ENCODE data around the gene ATIC.
A peak's percentile ranks its signal among the peaks of the same experiment; 100 is the strongest.

ATIC gene

DNA sequence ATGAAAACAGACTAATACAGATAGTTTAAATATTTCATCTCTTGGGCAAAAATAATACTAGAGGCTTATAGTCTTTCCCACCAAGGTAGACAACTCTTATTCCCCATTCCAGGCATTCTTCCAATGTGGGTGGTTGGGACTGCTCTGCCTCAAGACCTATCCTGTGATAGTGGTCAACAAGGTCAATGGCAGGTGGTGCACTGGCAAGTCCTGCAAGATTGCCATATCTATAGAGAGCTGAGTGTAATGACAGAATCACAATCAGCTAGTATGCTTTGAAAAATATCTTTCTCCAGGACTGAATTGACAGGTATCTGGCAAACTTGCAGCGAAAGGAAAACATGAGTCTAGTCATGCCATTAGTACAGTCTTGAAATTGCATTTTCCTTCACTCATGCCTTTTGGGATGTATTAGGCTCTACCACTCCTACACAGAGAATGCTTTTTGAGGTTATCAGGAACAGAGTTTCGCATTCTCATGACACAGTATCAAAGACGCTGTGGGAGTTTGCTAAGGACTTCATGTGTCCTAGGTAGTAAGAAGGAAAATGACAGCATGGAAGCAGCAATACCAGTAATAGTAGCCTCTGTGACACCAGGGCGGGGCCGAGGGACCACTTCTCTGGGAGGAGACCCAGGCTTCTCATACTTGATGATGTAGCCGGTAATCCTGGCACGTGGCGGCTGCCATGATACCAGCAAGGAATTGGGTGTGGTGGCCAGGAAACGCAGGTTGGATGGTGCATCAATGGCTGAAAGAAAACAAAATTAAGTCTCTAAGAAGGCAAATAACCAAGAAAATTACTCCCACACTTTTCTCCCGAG, 63.0 kb downstream of the ATIC start:
- Mint-ChIP-seq H3K4me3 (no peak overlapping the region), H3K27ac (peak overlapping the region in 1 of 2 donors; percentile 44), H3K4me1 (no peaks in the 10 kb centered on the region), H3K27me3 (no peaks in the 10 kb centered on the region), H3K9me3 (peaks cover 0 to 9% of the 10 kb centered on the region in 2 donors)
- DNase-seq: no peak
- ATAC-seq: no peak

- ATAC-seq: no peak
- H3K4me3 Mint-ChIP-seq: no peak overlapping the region
- H3K27me3 Mint-ChIP-seq: no peaks in the 10 kb centered on the region
- H3K9me3 Mint-ChIP-seq: peaks cover 0 to 9% of the 10 kb centered on the region in 2 donors
- no peaks in the 10 kb centered on the region for H3K4me1 Mint-ChIP-seq
- DNase-seq: no peak
- H3K27ac Mint-ChIP-seq: no peak overlapping the region
These were observed 63.6 kb downstream of the ATIC start for GRCh38 chr2:215375467-215375830.

GRCh38 chr2:215376103-215376780, 64.4 kb downstream of the ATIC start:
- Mint-ChIP-seq H3K4me1 (no peaks in the 10 kb centered on the region), H3K27me3 (no peaks in the 10 kb centered on the region), H3K27ac (no peak overlapping the region), H3K4me3 (no peak overlapping the region), H3K9me3 (peaks cover 0 to 9% of the 10 kb centered on the region in 2 donors)
- DNase-seq (no peak), ATAC-seq (no peak)

DNA sequence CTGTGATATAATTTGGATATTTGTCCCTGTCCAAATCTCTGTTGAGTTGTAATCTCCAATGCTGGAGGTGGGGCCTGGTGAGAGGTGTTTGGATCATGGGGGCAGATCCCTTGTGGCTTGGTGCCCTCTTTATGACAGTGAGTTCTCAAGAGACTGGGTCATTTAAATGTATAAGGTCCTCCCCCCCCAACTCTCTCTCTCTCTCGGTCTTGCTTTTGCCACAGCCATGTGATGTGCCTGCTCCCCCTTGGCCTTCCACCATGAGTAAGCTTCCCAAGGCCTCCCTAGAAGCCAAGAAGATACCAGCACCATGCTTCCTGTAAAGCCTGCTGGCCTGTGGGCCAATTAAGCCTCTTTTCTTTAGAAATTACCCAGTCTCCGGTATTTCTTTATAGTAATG, 65.4 kb downstream of the ATIC start:
- no peaks in the 10 kb centered on the region for H3K4me1 Mint-ChIP-seq
- DNase-seq (no peak), ATAC-seq (no peak)
- peaks cover 0 to 9% of the 10 kb centered on the region in 2 donors for H3K9me3 Mint-ChIP-seq
- H3K4me3 Mint-ChIP-seq: no peak overlapping the region
- no peak overlapping the region for H3K27ac Mint-ChIP-seq
- no peaks in the 10 kb centered on the region for H3K27me3 Mint-ChIP-seq

DNA sequence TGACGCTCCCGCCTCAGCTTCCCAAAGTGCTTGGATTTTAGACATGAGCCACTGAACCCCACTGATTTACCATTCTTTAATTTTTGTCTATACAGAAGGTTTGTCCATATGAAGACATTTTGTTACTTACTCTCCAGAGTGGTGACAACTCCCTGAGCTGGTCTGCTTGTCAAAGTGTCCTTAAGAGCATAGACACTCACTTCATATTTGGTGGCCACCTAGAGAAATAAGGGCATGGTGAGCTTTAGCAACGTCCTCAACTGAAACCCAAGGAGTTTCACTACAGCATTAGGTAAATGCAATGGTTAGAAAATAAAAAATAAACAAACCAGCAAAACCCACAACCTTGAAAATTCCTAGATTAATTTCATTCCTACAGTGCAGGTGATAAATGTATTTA, 66.2 kb downstream of the ATIC start:
- H3K9me3 Mint-ChIP-seq: peaks cover 0 to 9% of the 10 kb centered on the region in 2 donors
- no peaks in the 10 kb centered on the region for H3K27me3 Mint-ChIP-seq
- no peak overlapping the region for H3K4me3 Mint-ChIP-seq
- no peaks in the 10 kb centered on the region for H3K4me1 Mint-ChIP-seq
- DNase-seq: no peak
- H3K27ac Mint-ChIP-seq: no peak overlapping the region
- no peak for ATAC-seq

DNA sequence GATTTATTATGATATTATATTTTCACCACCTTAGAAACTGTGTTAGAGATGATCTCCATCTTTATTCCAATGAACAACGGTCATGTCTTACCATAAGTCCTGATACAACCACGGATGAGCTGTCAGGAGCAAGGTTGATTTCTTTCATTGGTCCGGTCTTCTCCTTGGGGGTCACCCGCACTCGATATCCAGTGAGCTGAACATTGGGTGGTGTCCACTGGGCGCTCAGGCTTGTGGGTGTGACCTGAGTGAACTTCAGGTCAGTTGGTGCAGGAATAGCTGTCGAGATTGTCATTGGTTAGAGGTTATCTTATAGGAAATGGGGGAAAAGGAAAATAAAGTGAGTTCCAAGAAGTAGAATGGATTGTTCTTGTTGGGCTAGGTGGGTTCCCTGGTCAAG, 67.2 kb downstream of the ATIC start:
- DNase-seq: no peak
- Mint-ChIP-seq H3K9me3 (peaks cover 0 to 9% of the 10 kb centered on the region in 2 donors), H3K27me3 (no peaks in the 10 kb centered on the region), H3K4me3 (no peak overlapping the region), H3K4me1 (no peaks in the 10 kb centered on the region), H3K27ac (no peak overlapping the region)
- no peak for ATAC-seq

DNA sequence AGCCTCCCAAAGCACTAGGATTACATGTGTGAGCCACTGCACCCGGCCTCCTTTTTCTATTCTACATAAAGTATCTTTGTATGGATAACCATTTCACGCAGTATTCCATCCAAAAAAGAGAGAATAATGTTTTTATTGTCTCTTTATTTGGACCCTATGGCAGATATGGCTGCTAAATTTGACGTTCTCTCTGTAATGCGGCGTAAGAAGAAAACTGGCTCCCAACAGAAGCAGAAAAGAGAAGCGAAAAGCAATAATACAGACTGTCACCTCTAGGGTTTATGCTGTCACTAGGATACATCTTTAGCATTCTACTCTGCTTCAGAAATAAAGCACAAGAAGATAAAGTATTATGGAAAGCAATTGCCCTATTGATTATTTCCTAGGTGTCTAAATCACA, 68.1 kb downstream of the ATIC start:
- no peak overlapping the region for H3K27ac Mint-ChIP-seq
- H3K27me3 Mint-ChIP-seq: no peaks in the 10 kb centered on the region
- no peaks in the 10 kb centered on the region for H3K9me3 Mint-ChIP-seq
- H3K4me3 Mint-ChIP-seq: no peak overlapping the region
- ATAC-seq (no peak), DNase-seq (no peak)
- no peaks in the 10 kb centered on the region for H3K4me1 Mint-ChIP-seq

DNA sequence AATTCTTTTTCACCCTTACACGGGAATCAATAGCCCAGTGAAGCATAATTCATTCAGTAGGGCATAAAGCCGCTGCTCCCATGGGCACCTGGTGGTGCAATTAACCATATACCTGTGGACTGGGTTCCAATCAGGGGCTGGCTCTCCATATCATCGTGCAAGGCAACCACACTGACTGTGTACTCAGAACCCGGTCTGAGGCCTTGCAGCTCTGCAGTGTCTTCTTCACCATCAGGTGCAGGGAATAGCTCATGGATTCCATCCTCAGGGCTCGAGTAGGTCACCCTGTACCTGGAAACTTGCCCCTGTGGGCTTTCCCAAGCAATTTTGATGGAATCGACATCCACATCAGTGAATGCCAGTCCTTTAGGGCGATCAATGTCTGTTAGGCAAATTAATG, 68.8 kb downstream of the ATIC start:
- DNase-seq (no peak), ATAC-seq (no peak)
- Mint-ChIP-seq H3K27me3 (no peaks in the 10 kb centered on the region), H3K27ac (no peak overlapping the region), H3K4me3 (no peak overlapping the region), H3K4me1 (no peaks in the 10 kb centered on the region), H3K9me3 (no peaks in the 10 kb centered on the region)

DNA sequence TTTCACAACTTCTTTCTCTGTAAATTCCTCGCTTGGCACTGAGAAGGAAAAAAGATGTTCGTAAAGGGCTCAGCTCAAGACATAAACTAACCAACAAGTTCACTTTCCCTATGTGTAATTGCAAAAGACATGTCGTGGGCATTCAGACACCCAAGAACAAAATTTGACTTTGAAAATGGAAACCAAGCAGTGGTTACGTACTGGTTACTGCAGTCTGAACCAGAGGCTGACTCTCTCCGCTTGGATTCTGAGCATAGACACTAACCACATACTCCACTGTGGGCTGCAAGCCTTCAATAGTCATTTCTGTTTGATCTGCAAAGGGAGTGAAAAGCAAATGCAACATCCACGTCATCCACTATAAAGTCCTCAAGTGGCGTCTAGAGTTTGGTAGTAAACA, 70.2 kb downstream of the ATIC start:
- no peak for ATAC-seq
- no peaks in the 10 kb centered on the region for H3K27me3 Mint-ChIP-seq
- DNase-seq: no peak
- H3K27ac Mint-ChIP-seq: no peak overlapping the region
- no peak overlapping the region for H3K4me3 Mint-ChIP-seq
- H3K4me1 Mint-ChIP-seq: no peaks in the 10 kb centered on the region
- no peaks in the 10 kb centered on the region for H3K9me3 Mint-ChIP-seq

GRCh38 chr2:215382480-215382879, 70.6 kb downstream of the ATIC start:
- H3K4me3 Mint-ChIP-seq: no peak overlapping the region
- ATAC-seq (no peak), DNase-seq (no peak)
- no peak overlapping the region for H3K27ac Mint-ChIP-seq
- no peaks in the 10 kb centered on the region for H3K27me3 Mint-ChIP-seq
- no peaks in the 10 kb centered on the region for H3K4me1 Mint-ChIP-seq
- H3K9me3 Mint-ChIP-seq: no peaks in the 10 kb centered on the region

DNA sequence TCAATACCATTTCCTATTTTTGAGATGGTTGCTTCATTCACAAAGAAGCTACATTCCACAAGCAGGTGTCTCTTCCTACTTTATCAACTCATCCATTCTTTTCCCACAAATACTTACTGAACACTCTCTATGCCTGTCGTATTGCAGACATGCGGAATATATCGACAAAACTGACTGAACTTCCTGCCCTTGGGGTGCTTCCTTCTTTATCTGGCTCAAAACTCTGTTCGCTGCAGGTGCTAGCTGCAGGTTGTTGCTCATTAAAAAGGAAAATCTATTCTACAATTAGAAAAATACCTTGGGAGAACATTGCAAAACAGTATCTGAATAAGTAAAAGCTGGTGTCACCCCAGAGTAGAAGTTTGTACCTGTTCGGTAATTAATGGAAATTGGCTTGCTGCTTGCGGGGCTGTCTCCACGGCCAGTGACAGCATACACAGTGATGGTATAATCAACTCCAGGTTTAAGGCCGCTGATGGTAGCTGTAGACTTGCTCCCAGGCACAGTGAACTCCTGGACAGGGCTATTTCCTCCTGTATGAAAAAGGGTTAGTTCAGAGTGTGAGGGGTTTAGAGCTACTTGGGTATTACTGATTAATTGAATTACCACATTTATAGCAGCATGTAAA, 71.9 kb downstream of the ATIC start:
- H3K27ac Mint-ChIP-seq: no peak overlapping the region
- H3K4me3 Mint-ChIP-seq: no peak overlapping the region
- H3K27me3 Mint-ChIP-seq: no peaks in the 10 kb centered on the region
- no peak for DNase-seq
- H3K9me3 Mint-ChIP-seq: no peaks in the 10 kb centered on the region
- ATAC-seq: no peak
- H3K4me1 Mint-ChIP-seq: no peaks in the 10 kb centered on the region

DNA sequence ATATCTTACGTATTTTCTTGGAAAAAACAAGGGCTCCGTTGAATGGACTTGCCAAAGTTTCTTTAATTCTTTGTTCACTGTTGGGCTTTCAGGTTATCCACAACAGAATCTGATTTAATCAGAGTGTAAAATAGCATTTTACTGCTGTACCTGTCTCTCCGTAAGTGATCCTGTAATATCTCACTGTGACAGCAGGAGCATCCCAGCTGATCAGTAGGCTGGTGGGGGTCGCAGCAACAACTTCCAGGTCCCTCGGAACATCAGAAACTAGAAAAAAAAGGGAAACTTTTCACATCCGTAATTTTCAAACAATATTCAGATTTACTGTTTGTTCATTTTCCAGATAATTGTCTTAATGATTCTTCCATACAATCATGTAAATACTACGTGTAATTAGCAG, 72.9 kb downstream of the ATIC start:
- DNase-seq (no peak), ATAC-seq (no peak)
- no peak overlapping the region for H3K4me3 Mint-ChIP-seq
- H3K9me3 Mint-ChIP-seq: no peaks in the 10 kb centered on the region
- no peaks in the 10 kb centered on the region for H3K4me1 Mint-ChIP-seq
- H3K27me3 Mint-ChIP-seq: no peaks in the 10 kb centered on the region
- H3K27ac Mint-ChIP-seq: no peak overlapping the region

GRCh38 chr2:215386566-215386965, 74.7 kb downstream of the ATIC start:
- Mint-ChIP-seq H3K27me3 (no peaks in the 10 kb centered on the region), H3K4me3 (no peak overlapping the region), H3K9me3 (no peaks in the 10 kb centered on the region), H3K4me1 (no peaks in the 10 kb centered on the region), H3K27ac (no peak overlapping the region)
- no peak for ATAC-seq
- DNase-seq: no peak

DNA sequence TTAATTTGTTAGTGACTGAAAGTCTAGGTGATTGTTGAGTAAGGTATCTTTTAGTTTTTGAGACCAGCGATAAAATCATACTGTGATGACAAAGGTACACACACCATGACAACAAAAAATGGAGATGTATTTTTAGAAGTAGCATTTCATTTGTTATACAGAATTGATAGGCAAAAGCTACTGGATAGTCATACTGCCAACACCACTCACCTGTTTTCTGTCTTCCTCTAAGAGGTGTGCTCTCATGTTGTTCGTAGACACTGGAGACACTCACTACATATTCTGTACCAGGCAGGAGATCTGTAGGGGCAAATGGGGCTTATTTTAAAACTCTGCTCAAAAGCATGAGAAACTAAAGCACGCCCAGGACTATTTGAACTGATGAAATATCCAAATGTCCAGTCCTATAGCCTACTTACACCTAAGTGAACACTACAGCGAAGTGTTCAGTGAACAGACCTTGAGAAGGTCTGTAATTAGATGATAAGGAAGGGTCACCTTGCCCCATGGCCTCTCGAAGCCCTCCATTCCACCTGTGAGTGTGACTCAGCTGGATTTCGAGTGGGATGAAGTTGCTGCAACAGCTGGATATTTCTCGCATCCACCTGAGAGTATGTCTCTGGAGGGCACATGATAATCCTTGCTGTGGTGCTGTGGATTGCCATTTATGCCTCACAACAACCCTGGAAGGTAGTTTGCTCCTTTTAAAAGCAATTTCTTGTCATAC, 76.3 kb downstream of the ATIC start:
- Mint-ChIP-seq H3K4me3 (no peak overlapping the region), H3K27me3 (no peaks in the 10 kb centered on the region)

DNA sequence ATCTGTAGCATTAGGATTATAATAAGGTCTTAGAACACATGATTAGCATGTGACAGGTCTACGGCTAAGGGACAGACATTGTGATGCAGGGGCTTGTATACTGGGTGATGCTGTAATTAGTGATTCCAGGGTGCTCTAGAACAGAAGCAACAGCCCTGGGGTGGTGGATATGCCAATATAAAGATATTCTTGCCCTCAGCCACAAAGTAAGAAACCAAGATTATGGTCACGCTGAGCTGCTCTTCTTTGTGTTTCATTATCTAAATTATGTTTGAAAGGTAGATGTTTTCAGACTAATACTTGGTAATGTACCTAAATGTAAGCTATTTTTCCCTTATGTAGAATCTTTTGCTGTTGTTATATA, 78.7 kb downstream of the ATIC start:
- Mint-ChIP-seq H3K4me1 (no peaks in the 10 kb centered on the region), H3K27me3 (peaks cover 6% of the 10 kb centered on the region), H3K9me3 (no peaks in the 10 kb centered on the region), H3K4me3 (no peak overlapping the region), H3K27ac (no peak overlapping the region)
- DNase-seq: no peak
- no peak for ATAC-seq

More for the DNA sequence above, 76.3 kb downstream of the ATIC start:
- Mint-ChIP-seq H3K9me3 (no peaks in the 10 kb centered on the region), H3K27ac (peak overlapping the region in 1 of 2 donors; percentile 14), H3K4me1 (no peaks in the 10 kb centered on the region)
- ATAC-seq: no peak
- DNase-seq: no peak

GRCh38 chr2:215391531-215391930, 79.7 kb downstream of the ATIC start:
- H3K27ac Mint-ChIP-seq: no peak overlapping the region
- DNase-seq (no peak), ATAC-seq (no peak)
- no peak overlapping the region for H3K4me3 Mint-ChIP-seq
- peaks cover 8% of the 10 kb centered on the region for H3K27me3 Mint-ChIP-seq
- H3K9me3 Mint-ChIP-seq: no peaks in the 10 kb centered on the region
- no peaks in the 10 kb centered on the region for H3K4me1 Mint-ChIP-seq

All from stimulated activated naive CD8-positive, alpha-beta T cell treated with anti-CD3 and anti-CD28 coated beads, Interleukin-15, amount 100 ng/mL, for 72 hours (primary cell).